Germinal center (tissue), 1 donor: ENCODE data around the gene NUDT16L1.
"Not testable (repeated sequence)": the region's sequence is repeated elsewhere in the genome, so short reads cannot be mapped to it uniquely, and the experiment has no call there.

ENCODE experiments used
- DNase-seq: peaks from one replicate; pipeline ENCODE4 v3.0.0; 2012; ENCODE audit warnings: mixed read lengths, low spot score

The NUDT16L1 gene

DNA sequence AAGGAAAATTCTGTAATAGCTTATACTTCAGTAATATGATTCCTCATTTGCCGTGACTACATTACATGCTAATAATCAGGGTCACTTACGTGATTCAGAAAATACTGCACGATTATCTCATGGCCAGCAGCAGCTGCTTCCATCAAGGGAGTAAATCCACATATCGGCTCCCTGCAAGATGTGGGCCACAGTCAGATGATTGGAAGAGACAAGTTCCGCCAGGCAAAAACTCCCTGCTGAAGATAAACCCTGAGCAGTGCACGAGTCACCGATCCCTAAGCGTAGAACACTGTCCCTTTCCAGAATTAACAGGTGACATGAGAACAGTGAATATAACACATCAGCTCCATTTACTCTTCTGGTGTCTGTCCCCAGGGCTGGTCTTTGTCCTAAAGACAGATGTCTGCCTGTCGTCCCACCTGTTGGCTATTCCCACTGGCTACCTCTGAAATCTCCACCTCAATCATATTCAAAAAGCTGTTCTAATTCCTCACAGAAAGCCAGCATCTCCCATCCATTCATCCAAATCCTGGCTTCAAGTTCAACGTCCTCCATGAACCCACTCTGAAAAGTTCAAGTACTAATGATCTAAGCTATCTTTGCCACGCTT, 31.4 kb downstream of the NUDT16L1 start:
- DNase-seq = no peak

GRCh38 chr16:4726616-4727015, 33.3 kb downstream of the NUDT16L1 start:
- no peak for DNase-seq

DNA sequence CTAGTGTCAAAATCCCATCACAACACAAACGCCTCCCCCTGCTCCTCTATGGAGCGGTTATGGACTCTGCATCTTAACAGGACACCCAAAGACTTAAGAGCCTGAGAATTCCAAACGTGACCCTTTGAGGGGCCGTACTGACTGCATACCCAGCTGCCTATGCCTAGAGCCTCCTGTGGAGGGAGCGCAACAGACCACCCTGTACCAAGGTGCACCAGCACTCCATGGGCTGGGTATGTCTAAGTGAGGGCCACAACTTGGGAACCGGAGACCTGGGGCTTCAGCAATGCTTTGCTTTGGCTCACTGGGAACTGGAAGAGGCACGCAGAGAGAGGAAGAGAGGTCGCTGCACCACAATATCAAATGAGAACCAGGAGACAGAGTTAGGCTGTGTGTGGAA, 35.3 kb downstream of the NUDT16L1 start:
- DNase-seq = no peak

GRCh38 chr16:4729876-4730275, 36.5 kb downstream of the NUDT16L1 start:
- no peak for DNase-seq

- no peak for DNase-seq
Observed at GRCh38 chr16:4733211-4733742, 39.9 kb downstream of the NUDT16L1 start.

DNA sequence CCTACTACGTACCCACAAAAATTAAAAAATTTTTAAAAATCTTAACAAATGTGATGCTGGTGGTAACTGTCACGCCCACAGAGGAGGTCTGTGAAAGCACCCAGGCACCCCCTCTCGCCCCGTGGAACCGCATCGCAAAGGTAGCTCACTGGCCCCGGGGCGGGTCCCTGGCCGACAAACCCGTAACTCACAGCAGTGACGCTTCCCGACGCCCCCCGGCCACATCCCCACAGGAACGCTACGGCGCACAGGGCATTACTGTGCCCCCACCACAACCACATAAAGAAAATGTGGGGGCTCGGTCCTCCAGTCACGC, 40.3 kb downstream of the NUDT16L1 start:
- no peak for DNase-seq

- DNase-seq = peak; percentile 89
Observed at GRCh38 chr16:4734063-4734729, 40.8 kb downstream of the NUDT16L1 start, which contains the start of the genes ANKS3 and DNAAF8. Gene ANKS3 (minus strand): TSS chr16:4734271. CDS start chr16:4730149, 4,122 bp downstream. Gene DNAAF8 (plus strand): TSS chr16:4734537. CDS start chr16:4736515, 1,978 bp downstream.

DNA sequence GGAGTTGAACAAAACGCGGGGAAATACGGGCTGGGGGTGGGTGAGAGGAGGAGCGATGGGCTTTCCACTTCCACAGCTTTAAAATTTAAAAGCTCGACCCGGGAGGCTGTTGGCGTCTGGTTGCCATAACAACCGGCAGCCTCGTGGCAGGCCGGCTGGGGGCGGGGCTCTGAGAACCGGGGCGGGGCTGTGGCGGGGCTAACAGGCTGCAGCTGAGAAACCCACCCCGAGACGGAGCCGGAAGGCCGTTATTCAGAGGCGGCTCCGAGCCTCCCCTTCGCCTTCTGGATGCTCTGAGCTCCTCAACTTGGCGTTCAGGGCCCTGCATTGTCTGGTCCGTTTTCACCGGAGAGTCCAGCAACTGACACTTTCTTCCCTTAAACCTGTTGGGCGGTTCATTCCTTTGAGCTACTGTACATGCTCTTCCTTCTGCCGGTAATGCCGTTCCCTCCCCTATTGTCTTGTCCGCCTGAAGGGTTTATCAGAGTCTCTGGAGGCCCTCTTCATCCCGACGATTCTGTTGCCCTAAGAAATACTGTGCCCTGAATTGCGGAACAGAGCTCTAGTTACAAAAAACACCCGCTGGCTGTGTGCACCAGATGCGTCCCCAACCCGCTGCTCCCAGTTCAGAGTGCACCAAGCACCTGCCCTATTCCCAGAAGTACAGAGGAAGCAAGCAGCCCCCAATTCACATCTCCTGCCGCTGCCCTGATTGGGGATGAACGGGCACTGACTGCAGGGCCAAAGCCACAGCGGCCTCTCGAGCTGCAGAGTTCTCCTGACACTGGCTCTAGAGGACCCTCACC, 41.6 kb downstream of the NUDT16L1 start:
- DNase-seq = peak; percentile 94

DNA sequence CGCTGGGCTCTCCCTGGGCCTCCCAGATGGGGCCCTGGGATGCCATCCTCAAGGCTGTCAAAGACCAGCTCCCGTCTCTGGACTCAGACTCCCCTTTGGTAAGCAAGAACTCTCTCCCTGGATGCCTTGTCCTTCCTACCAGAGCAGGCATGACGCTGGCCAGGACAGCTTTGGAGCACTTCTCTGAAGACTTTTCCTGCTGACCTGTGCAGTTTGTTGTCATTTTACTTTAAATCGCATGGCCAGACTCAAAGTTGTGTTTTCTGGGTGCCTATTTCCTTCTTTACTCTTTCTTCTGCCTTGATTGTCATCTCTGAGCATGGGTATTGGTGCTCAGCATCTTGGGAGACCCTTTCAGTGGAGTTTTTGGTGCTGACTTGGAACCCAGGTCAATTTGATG, 43.2 kb downstream of the NUDT16L1 start:
- no peak for DNase-seq

DNA sequence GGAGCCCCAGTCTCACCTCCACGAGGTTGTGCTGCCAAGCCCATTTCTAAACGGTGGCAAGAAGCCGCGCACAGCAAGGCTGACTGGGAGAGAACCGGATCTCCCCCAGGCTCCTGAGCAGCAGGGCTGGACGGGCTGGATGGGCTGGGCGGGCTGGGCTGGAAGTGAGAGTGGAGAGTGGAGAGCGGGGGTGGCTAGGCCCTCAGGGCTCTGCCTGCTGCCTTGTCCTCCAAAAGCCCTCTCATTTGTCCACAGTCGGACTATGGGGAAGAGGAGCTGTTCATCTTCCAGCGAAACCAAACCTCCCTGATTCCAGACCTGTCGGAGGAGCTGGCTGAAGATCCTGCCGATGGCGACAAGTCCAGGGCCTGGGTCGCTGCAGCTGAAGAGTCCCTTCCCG, 44.2 kb downstream of the NUDT16L1 start:
- no peak for DNase-seq

- DNase-seq = not testable (repeated sequence)
Observed at GRCh38 chr16:4738370-4738769, 45.0 kb downstream of the NUDT16L1 start.

DNA sequence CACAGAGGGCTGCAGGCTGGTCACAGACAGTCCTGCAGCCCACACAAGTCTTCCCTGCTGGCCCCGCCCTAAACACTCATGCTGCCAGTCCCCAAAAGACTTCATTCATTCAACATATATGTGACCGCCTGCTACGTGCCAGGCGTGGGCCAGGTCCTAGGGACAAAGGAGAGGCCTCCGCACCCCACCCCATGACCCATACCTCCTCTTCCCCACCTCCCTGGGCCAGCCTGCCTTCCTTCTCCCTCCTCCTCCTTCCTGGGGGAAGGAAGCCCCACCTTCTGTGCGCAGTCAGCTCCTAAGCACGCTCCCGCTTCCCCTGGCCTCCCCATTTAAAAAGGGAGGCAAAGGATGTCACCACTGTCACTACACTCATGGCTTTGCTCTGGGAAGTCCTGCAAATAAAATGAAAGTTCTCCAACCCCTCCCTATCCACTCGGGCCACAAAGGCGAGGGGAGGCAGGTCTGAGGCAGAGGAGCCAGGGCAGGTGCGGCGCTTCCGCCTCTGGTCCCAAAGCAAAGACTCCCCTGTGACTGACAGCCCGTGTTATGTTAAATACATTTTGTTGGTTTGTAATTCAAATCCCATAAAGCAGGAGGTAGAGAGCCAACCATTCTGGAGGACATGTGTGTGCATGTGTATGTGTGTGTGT, 50.0 kb downstream of the NUDT16L1 start:
- DNase-seq = no peak

DNA sequence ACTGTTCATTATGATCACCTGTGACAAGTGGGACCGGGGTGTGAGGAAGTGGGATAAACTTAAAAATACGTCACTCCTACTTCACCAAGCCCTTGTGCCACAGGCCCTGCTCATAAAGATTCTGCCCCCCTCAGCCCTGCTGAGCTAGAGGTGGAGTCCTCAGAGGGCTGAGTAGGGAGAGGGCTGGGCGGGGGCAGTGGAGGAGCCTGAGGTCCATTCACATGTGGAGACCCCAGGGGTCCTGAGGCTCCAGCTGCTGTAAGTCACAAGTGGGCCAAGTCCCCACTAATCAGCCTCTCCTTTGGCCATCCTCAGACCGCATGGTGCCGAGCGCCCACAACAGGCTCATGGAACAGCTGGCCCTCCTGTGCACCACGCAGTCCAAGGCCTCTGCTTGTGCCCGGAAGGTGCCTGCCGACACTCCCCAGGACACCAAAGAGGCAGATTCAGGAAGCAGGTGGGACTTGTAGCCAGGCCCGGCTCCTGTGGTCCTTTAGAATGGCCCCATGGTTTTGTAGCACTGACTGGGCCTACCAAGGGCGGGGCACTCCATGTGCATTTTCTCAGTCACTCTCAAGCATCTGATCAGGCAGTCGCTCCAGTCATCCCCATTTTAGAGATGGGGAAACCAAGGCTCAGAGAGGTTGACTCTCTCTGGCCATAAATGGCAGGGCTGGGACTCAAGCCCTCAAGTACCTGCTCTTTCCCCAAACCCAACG, 51.4 kb downstream of the NUDT16L1 start:
- DNase-seq = no peak

- DNase-seq = no peak
Observed at GRCh38 chr16:4745274-4745569, 51.9 kb downstream of the NUDT16L1 start.
